K562 (cell line): ENCODE results near the gene TP73. TPM values are rescaled to one million over a fixed set of nuclear protein-coding genes. Genes with fewer than 3 reads are reported as not detected.
A peak's percentile ranks its signal among the peaks of the same experiment; 100 is the strongest.

Experiments used
- EP300 ChIP-seq: IDR thresholded peaks from 2 replicates; pipeline ENCODE4 v1.6.1; 2012; ENCODE audit warnings: low read length, improper control_type of control experiment
- MAFK ChIP-seq: IDR thresholded peaks from 2 replicates; pipeline ENCODE4 v1.6.1; 2011; ENCODE audit warnings: low read length, improper control_type of control experiment
- NCOA4 ChIP-seq: fragments of 450-650 bp; IDR thresholded peaks from 2 replicates; pipeline ENCODE4 v1.6.1; 2018; ENCODE audit warnings: mild to moderate bottlenecking; ENCODE audit not compliant: partially characterized antibody
- POLR3G ChIP-seq: IDR thresholded peaks from 2 replicates; pipeline ENCODE4 v1.6.1; 2011; ENCODE audit not compliant: insufficient read length, insufficient replicate concordance; ENCODE audit errors: extremely low read depth
- TAF9B ChIP-seq: fragments of 450-650 bp; IDR thresholded peaks from 2 replicates; pipeline ENCODE4 v1.6.1; 2018; ENCODE audit warnings: mild to moderate bottlenecking; ENCODE audit not compliant: partially characterized antibody
- YY1 ChIP-seq, 3 experiments: IDR thresholded peaks; 2 replicates each; pipeline ENCODE4 v1.6.1; 2011; ENCODE audit warnings: low read length in 2 of 3, mild to moderate bottlenecking in 2 of 3, moderate library complexity in 2 of 3, borderline replicate concordance in 1 of 3, control low read depth in 1 of 3, low read depth in 1 of 3; ENCODE audit not compliant: insufficient read depth in 3 of 3, insufficient replicate concordance in 2 of 3, control insufficient read depth in 1 of 3, insufficient read length in 1 of 3; ENCODE audit errors: extremely low read depth in 1 of 3
- ZNF212 ChIP-seq: fragments of 450-650 bp; formaldehyde crosslinking; IDR thresholded peaks from 2 replicates; pipeline ENCODE4 v1.4.0; 2020; ENCODE audit warnings: mild to moderate bottlenecking
- ZNF354B ChIP-seq: fragments of 250-450 bp; sonication (Bioruptor Pico); IDR thresholded peaks from 2 replicates; pipeline ENCODE4 v1.4.0; 2020
- ZNF76 ChIP-seq: fragments of 250-450 bp; sonication (Bioruptor Pico); IDR thresholded peaks from 2 replicates; pipeline ENCODE4 v1.4.0; 2020; ENCODE audit warnings: mild to moderate bottlenecking, moderate library complexity, borderline replicate concordance
- polyA plus RNA-seq, 8 experiments: library from polyadenylated mRNA; depleted of rRNA in 4 of 8; stranded (reverse) in 5 of 8; unstranded in 3 of 8; fragments of >200 nt; fragmentation: Nextera tagmentation in 2 of 8; fragmentation: Illumina TruSeq in 1 of 8; extraction: Ambion mirVana in 2 of 8; extraction: Trizol in 1 of 8; gene quantifications; 2 replicates each; pipeline versions ENCODE4 v1.2.1 to v1.2.3, GENCODE V29; 2011 to 2014; ENCODE audit warnings: inconsistent platforms in 1 of 8, missing spikeins in 1 of 8
- total RNA-seq, 7 experiments: library from RNA; depleted of rRNA in 6 of 7; stranded (reverse); fragments of >200 nt in 6 of 7; fragmentation: Illumina TruSeq in 2 of 7; extraction: Trizol in 2 of 7; gene quantifications; 2 replicates each; pipeline versions ENCODE4 v1.2.1 to v1.2.3, GENCODE V29; 2011 to 2021; ENCODE audit warnings: low replicate concordance in 1 of 7
- TF ChIP-seq, protein P1 (sequence below): fragments of 200-600 bp; sonication (generic); IDR thresholded peaks from one replicate; pipeline ENCODE4 v1.6.1; 2012; ENCODE audit warnings: mild to moderate bottlenecking, low read depth, low read length, inconsistent platforms
- TF ChIP-seq, protein P2 (sequence below): sonication (generic); formaldehyde crosslinking; IDR thresholded peaks from 2 replicates; pipeline ENCODE4 v1.8.1; 2022; ENCODE audit warnings: missing genetic modification reagents

TP73 gene
- total and polyA plus RNA-seq, 9 of the 15 experiments (the other 6 are each of a cell fraction or from before 2014, with no cell fraction given), result 0.07 to 1.6 (median 0.40) TPM; not detected in 2

DNA sequence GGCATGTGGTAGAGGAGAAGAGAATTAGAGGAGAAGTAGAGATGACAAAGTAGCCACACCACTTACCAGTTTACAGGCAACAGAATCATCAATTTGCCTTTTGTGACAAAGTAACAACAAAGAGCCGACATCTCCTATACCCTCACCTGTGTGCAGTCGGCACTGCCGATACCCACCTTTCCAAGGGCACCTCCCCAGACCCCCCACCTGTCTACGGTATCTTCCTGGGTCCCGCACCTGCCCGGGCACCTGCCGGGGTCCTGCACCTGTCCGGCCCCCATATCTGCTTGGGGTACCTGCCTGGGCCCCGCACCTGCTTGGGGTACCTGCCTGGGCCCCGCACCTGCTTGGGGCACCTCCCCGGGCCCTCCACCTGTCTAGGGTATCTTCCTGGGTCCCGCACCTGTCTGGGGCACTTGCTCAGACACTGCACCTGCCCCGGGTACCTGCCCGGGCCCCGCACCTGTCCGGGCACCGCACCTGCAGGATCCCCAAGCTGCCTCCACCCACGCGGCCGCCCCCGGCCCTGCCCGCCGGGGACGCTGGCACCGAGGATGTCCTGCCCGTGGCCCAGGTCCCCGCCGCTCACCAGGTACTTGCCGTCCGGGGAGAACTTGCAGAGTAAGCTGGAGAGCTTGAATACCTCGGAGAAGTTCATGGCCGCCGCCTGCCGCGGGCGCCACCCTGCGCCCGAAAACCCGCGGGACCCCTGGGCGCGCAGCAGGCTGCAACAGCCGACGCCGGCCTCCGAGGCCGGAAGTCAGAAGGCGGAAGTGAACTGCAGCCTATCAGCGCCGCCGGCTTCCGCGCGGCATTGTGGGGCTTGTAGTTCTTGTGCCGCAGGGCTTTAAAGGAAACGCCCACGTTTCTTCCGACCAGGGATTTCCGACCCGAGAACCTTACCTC is 2.7 kb upstream of the TP73 start, which contains the start of gene WRAP73 (continued):
- TF ChIP-seq, protein P1, sequence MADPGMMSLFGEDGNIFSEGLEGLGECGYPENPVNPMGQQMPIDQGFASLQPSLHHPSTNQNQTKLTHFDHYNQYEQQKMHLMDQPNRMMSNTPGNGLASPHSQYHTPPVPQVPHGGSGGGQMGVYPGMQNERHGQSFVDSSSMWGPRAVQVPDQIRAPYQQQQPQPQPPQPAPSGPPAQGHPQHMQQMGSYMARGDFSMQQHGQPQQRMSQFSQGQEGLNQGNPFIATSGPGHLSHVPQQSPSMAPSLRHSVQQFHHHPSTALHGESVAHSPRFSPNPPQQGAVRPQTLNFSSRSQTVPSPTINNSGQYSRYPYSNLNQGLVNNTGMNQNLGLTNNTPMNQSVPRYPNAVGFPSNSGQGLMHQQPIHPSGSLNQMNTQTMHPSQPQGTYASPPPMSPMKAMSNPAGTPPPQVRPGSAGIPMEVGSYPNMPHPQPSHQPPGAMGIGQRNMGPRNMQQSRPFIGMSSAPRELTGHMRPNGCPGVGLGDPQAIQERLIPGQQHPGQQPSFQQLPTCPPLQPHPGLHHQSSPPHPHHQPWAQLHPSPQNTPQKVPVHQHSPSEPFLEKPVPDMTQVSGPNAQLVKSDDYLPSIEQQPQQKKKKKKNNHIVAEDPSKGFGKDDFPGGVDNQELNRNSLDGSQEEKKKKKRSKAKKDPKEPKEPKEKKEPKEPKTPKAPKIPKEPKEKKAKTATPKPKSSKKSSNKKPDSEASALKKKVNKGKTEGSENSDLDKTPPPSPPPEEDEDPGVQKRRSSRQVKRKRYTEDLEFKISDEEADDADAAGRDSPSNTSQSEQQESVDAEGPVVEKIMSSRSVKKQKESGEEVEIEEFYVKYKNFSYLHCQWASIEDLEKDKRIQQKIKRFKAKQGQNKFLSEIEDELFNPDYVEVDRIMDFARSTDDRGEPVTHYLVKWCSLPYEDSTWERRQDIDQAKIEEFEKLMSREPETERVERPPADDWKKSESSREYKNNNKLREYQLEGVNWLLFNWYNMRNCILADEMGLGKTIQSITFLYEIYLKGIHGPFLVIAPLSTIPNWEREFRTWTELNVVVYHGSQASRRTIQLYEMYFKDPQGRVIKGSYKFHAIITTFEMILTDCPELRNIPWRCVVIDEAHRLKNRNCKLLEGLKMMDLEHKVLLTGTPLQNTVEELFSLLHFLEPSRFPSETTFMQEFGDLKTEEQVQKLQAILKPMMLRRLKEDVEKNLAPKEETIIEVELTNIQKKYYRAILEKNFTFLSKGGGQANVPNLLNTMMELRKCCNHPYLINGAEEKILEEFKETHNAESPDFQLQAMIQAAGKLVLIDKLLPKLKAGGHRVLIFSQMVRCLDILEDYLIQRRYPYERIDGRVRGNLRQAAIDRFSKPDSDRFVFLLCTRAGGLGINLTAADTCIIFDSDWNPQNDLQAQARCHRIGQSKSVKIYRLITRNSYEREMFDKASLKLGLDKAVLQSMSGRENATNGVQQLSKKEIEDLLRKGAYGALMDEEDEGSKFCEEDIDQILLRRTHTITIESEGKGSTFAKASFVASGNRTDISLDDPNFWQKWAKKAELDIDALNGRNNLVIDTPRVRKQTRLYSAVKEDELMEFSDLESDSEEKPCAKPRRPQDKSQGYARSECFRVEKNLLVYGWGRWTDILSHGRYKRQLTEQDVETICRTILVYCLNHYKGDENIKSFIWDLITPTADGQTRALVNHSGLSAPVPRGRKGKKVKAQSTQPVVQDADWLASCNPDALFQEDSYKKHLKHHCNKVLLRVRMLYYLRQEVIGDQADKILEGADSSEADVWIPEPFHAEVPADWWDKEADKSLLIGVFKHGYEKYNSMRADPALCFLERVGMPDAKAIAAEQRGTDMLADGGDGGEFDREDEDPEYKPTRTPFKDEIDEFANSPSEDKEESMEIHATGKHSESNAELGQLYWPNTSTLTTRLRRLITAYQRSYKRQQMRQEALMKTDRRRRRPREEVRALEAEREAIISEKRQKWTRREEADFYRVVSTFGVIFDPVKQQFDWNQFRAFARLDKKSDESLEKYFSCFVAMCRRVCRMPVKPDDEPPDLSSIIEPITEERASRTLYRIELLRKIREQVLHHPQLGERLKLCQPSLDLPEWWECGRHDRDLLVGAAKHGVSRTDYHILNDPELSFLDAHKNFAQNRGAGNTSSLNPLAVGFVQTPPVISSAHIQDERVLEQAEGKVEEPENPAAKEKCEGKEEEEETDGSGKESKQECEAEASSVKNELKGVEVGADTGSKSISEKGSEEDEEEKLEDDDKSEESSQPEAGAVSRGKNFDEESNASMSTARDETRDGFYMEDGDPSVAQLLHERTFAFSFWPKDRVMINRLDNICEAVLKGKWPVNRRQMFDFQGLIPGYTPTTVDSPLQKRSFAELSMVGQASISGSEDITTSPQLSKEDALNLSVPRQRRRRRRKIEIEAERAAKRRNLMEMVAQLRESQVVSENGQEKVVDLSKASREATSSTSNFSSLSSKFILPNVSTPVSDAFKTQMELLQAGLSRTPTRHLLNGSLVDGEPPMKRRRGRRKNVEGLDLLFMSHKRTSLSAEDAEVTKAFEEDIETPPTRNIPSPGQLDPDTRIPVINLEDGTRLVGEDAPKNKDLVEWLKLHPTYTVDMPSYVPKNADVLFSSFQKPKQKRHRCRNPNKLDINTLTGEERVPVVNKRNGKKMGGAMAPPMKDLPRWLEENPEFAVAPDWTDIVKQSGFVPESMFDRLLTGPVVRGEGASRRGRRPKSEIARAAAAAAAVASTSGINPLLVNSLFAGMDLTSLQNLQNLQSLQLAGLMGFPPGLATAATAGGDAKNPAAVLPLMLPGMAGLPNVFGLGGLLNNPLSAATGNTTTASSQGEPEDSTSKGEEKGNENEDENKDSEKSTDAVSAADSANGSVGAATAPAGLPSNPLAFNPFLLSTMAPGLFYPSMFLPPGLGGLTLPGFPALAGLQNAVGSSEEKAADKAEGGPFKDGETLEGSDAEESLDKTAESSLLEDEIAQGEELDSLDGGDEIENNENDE, result no peak
- TF ChIP-seq TAF9B (no peak), YY1 (IDR thresholded peaks at IDR 0.05; ENCODE audit: borderline replicate concordance in 1 of 3, control insufficient read depth in 1 of 3, extremely low read depth in 1 of 3, insufficient read depth in 3 of 3, insufficient read length in 1 of 3, insufficient replicate concordance in 2 of 3, low read depth in 1 of 3, low read length in 2 of 3) (peak; percentile 52 to 95 (median 91)), ZNF212 (CRISPR knock-in tag) (no peak), MAFK (no peak), ZNF76 (no peak), NCOA4 (no peak), ZNF354B (CRISPR knock-in tag) (no peak), POLR3G (no peak), EP300 (peak; percentile 23; the same call in 1 of the 2 replicates)
- TF ChIP-seq, protein P2, sequence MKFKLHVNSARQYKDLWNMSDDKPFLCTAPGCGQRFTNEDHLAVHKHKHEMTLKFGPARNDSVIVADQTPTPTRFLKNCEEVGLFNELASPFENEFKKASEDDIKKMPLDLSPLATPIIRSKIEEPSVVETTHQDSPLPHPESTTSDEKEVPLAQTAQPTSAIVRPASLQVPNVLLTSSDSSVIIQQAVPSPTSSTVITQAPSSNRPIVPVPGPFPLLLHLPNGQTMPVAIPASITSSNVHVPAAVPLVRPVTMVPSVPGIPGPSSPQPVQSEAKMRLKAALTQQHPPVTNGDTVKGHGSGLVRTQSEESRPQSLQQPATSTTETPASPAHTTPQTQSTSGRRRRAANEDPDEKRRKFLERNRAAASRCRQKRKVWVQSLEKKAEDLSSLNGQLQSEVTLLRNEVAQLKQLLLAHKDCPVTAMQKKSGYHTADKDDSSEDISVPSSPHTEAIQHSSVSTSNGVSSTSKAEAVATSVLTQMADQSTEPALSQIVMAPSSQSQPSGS (CRISPR knock-in tag), result no peak
